GM21825 (cell line): ENCODE results near the gene SMAD7.
A peak's percentile ranks its signal among the peaks of the same experiment; 100 is the strongest.

Experiments
- ATAC-seq: cut with Tn5 transposase; IDR thresholded peaks from one replicate; pipeline ENCODE4 v1.9.1; 2021; ENCODE audit warnings: mild to moderate bottlenecking, moderate library complexity; ENCODE audit not compliant: unreplicated experiment

Gene SMAD7

DNA sequence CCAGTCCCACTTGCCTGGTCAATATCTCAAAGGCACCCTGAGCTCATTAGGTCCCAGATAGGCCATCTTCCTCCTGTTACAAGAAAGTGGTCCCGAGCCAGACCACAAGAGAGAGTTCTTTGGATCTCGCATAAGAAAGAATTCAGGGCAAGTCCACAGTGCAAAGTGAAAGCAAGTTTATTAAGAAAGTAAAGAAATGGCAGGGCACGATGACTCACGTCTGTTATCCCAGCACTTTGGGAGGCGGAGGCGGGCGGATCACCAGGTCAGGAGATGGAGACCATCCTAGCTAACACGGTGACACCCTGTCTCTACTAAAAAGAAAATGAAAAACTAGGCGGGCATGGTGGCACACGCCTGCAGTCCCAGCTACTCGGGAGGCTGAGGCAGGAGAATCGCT lies 10.8 kb upstream of the SMAD7 start:
- ATAC-seq, result no peak

DNA sequence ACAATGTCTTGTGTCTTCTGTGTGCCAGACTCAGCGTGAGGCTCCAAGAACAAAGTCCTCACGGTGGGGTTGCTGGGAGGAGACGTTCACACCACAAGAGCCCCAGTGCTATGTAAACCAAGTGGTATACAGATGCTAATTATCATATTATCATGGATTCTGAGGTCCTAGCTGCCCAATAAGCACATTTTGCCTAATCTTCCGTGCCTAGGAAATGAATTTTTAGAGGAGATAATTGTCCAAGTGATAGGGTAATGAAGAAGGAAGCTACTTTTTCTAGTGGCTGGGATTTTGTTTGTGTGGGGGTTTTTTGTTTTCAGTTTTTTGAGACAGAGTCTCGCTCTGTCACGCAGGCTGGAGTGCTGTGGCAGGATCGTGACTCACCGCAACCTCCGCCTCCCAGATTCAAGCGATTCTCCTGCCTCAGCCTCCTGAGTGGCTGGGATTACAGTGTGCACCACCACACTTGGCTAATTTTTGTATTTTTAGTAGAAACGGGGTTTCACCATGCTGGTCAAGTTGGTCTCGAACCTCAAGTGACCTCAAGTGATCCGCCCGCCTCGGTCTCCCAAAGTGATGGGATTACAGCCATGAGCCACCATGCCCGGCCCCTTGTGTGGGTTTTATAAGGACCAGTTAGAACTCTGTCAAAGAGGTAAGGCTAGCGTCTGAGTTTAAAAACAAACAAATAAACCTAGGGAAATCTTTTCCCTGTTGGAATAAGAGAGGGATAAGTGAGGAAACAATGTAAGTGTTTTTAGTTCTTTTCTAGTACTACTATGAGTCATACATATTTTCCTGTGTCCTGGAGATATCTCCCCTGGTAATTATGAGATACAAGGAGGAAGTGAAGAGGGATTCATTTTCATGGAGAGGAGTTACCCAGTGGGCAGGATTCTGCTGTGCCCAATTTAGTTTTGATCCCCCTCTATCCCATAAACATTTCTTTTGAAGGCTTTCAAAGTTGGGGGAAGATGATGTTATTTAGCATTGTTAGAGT lies 9.5 kb upstream of the SMAD7 start:
- ATAC-seq, result no peak

DNA sequence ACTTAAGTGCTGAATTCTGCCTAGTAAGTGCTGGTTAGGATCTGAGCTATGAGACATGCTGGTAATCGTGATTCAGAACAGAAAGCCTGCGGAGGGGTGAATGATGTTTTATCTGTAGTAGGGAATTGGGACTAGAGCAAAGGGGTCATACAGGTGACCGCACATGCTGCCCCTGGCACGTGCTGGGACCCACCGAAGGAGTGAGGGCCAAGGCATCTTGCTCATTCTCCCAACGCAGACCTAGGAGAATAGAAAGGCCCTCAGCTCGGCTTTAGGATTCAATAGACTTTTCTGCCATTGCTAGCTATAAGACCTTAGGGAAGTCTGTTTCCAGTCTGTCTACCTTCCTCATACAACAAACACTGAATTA lies 8.8 kb upstream of the SMAD7 start:
- ATAC-seq, result no peak

DNA sequence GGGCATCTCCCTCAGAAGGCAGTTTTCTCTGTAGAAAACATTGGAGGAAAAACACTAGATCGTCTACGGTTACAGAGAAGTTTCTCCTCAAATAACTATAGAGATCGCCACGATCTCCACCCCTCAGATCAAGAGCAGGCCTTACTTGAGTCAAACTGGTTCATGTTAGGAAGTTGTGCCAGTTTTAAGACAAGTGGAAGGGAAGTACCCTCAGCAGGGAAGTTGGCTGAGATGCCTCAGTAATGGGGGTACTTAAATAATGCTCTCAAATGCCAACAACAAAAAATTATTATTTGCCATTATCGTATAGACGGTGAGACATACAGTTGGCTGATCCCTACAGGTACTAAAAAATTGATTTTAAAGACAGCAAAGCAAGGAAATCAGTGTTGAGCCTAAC lies 8.2 kb upstream of the SMAD7 start:
- ATAC-seq, result no peak

DNA sequence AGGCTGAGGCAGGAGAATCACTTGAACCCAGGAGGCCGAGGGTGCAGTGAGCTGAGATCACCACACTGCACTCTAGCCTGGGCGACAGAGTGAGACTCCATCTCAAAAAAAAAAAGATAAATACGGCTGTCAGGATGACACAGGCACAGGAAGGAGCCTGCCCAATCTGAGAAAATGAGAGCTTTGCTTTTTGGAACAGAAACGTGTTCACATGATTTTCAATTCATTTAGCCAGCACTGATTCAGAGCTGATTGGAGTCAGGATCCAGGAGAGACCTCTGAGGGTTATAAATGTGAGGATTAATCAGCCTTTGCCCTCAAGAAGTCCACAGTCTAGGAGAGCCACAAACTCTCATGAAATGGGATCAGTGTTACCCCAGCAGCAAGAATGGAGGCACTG lies 6.9 kb upstream of the SMAD7 start:
- ATAC-seq, result no peak

DNA sequence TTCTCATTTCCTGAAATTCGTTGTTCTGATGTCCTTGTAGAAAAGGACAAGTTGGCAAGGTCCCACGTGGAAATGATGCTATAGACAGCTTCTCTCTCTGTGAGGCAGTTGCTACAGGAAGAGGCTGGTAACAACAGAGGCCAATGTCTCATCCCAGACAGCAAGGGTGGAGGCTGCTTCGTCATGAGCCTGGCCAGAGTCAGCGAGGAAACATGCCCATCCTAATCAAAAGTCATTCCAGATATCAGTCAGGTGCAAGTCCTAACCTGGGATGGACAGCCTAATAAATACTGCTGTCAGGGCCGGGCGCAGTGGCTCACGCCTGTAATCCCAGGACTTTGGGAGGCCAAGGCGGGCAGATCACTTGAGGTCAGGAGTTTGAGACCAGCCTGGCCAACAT lies 6.4 kb upstream of the SMAD7 start:
- no peak for ATAC-seq

DNA sequence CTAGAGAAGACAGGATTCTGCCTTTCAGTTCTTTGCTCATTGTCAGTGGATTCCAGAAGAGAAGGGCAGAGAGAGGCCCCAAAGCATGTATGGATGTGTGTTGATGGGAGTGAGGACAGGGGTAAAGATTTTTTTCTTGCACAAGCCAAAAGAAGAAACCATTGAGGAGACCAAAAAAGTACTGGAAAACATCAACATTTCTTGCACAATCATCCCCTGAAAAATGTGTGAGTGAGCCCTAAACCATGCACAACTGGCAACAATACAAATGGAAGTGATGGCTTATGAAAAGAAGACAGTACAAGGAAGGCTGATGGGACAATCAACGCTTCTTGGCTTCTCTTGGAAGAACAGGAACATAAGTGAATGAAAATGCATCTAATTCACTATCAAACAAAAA lies 5.6 kb upstream of the SMAD7 start:
- no peak for ATAC-seq

DNA sequence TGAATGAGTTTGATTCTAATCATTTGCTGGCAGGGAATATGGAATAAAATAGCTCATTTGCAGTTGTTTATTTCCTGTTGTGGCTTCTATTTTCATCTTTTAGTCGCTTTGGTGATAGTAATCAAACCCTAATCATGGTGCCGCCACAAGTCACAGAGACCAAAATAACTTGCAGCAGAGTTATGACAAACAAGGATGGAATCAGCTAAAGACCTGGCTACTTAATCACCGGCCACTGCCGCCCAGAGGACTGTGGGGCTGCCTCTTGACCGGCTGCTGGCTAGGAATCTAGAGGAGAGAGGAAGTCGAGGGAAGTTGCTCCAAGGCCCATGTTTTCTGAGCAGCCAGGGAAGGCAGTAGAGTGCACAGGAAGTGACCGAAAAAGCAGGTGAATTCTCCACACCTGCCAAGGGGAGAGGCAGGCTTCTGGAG lies 5.1 kb upstream of the SMAD7 start:
- no peak for ATAC-seq

DNA sequence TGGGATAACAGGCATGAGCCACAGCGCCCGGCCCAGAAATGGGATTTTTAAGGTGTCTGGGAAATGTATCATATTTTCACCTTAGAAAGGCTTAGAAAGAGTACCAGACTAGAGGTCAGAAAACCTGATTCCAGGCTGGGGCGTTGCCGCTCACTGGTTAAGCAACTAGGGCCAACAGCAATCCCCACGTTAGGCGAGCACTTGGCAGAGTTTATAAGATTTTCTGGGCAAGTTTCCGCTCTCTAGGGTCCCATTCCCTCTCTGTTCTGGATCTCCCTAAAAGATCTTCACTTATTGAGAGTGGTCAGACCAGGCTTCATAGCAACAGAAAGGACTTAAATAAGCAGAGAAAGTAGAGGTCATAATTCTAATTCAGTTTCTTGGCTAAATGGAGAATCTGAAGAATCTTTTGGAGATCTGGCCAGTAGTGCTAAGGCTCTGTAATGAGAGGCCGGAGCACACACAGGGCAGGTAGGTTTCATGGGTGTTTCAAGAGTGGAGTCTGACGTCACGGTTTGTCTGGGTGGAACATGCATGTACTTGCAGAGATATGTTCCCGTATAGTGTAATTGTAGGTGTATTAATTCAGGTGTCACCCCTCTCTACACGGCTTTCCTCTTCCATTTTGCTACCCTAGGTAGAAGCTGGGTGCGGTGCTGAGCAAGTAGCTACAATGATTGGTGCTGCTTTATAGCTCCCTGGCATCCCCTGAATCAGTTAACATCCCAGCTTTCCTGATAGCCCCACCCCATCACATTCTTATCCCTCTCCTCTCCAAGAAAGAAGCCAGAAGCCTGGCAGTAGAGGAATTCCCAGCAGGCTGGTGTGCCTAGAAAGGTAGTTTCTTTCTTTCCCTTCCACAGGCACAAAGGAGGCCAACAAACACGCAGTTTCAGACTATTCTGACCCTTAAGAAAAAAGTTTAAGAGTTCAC lies 4.4 kb upstream of the SMAD7 start:
- ATAC-seq, result no peak

DNA sequence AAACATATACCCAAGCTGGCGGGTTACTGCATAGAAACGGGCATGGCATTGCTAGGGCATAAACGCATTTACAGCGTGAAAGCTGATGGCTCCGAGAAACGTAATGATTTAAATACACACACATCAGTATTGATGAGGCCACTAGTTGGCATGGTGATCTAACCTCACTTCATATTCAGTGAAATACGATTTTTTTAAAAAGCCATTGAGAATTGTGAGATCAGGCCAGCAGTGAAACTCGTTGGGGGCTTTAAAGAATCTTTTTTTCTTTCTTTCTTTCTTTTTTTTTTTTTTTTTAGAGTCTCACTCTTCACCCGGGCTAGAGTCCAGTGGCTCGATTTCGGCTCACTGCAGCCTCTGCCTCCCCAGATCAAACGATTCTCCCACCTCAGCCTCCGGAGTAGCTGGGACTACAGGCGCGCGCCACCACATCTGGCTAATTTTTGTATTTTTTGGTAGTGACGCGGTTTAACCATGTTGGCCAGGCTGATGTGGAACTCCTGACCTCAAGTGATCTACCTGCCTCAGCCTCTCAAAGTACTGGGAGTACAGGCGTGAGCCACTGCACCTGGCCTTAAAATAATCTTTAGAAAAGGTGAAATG lies 2.4 kb upstream of the SMAD7 start:
- no peak for ATAC-seq

DNA sequence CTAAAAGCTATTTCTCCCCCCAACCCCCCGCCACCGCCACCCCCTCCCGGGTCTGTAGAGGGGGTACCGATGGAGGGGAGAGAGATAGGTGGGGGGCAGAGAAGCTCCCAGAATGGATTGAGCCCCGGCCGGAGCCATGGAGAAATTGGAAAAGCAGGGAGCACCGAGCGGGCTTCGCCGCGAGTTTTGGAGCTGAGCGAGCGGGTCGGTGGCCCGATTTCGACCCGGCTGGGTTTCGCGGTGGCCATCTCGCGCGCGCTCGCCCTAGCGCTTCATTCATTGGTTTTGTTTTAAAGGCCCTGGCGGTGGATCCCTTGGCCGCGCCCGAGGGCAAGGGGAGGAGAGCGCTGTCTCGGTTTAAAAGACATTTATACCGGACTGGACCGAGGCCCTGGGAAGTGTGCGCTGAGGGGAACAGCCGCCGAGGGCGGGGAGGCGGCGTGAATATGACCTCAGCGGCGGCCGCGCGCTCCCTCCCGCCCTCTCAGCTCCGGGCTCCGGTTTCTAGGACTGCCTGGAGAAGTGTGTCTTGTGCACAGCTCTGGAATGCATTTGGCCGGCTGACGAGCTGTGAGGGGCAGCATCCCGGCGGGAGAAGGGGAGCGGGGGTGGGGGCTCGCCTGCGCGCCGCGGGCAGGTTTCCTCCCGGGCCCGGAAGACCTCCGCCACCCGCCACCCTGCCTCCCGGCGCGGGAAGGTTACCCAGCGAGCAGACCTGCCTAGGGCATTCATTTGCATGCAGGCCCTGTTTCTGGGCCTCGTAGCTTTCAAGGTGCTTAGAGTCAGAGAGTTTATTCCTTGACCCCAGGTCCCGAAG lies 1.7 kb upstream of the SMAD7 start:
- peak; percentile 30 for ATAC-seq

DNA sequence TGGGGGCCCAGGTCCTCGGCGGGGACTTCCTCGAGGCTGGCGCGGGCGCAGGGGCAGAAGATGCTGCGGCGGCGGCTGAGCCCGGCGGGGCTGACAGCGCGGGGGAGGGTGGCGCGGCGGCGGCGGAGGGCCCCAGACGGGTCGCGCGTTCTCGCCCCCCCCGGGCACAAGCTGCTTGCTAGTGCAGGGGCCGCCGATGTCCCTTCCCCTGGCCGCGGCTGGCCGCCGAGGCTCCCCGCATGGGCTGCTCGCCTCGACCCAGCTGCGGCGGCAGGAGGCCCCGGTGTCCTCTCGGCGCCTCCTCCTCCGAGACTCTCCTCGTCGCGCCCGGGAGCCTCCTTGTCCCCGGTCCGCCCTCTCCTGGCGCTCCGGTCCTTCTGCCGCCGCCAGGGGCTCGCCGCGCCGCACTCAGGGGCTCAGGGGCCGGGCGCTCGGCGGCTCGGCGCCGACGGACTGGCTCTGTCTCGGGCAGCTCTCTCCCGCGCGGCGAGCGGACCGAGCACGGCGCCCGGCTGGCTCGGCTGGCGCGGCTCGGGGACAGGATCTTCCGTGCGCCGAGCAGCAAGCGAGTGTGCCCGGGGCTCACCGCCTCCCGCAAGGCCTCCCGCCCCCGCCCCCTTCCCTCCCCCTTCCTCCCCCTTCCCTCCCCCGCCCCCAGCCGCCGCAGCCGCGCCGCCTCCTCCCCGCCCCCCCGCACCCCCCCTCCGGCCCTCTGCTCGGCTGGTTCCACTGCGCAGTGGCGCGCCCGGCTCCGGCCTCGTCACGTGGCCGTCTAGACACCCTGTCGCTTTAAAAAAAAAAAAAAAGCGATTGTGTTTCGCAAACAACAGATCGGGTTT lies 902 bp upstream of the SMAD7 start:
- ATAC-seq, result peak; percentile 39

DNA sequence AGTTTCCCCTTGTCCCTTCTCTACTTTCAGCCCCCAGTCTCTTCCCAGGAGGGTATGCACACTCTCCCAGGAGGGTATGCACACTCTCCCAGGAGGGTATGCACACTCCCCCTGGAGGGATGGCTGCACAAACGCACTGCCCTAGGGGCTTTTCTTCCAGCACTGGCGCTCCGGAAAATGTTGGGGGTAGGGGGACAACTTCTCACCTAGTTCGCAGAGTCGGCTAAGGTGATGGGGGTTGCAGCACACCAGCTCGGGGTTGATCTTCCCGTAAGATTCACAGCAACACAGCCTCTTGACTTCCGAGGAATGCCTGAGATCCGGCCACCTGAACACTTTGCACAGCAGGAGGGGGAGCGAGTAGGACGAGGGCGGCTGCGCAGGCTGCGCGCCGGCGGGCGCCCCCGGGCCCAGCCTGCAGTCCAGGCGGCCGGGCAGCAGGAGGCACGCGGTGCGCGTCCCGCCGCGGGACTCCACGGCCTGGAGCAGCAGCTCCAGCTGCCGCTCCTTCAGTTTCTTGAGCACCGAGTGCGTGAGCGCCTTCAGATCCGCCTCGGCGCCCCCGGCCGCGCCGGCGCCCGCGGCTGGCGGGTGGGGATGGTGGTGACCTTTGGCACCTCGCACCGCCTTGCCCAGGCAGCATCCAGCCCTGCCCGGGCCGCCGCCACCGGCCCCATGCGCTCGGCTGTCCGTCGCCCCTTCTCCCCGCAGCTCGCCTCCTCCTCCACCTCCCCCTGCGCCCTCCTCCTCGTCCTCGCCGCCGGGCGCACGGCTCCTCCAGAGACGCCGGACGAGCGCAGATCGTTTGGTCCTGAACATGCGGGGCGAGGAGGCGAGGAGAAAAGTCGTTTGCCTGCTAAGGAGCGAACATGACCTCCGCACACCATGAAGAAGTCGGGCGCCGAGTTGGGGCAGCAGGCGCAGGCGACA lies 894 bp downstream of the SMAD7 start:
- ATAC-seq, result no peak

DNA sequence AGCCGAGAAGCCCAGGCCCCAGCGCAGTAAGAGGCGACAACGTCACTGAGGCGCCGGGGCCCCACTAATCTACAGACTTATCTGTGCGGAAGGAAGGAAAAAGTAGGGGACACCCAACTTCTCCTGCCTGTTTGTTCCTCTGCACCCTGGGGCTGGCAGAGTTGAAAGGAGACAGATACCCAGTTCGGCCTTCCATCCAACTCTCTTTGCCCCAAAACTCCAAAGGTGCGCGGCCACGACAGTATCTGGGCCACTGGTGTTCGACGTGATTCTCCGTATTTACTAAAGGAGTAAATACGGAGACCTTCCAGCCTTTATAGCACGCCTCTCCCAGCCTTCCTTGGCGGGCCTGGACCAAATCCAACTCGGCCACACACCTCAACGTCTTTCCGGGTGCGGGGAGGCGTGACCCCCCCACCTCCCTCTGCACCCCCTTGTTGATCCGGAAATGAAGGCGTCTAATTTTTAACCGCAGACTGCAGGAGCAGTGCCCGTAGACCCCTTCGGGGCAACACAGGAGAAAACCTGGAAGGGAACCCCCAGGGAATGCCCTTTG lies 1.6 kb downstream of the SMAD7 start:
- ATAC-seq, result no peak

DNA sequence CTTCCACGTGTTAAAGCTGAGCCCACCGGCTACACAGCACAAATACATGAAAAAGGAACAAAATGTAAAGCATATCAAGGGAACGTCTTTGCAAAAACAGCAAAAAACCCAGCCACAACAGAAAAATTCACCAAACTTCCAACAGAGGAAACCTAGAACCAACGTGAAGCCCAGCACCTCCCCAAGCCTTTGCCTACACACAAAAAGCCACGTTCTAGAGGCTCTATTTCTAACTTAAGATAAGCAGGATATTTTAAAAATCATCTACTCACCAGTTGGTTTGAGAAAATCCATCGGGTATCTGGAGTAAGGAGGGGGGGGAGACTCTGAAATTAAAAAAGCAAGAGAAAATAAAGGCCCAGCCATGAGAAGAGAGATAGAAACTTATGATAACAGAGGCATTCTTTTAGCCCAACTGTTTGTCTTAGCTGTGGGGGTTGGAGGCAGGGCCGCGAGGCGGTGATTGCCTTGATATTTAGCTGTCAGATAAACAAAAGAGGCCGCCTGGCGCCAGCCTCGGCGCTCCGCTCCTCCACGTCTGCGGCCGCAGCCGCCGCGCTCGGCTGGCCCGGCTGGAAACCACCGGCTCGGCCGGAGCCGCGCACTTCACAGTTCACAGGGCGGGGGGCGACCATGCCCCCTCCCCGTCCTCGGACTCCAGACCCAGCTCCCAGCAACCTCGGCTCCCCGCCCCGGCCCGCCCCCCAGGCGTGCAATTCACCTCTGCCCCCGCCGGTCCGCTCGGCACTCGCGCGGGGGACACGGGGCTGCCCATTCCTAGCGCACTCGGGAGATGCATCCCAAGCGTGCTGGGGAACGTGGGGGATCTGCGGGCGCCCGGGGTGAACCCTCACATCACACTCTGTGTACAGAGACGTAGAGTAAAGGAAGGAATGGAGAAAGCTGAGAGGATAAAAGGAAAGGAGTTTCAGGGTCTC lies 2.4 kb downstream of the SMAD7 start:
- ATAC-seq, result no peak

DNA sequence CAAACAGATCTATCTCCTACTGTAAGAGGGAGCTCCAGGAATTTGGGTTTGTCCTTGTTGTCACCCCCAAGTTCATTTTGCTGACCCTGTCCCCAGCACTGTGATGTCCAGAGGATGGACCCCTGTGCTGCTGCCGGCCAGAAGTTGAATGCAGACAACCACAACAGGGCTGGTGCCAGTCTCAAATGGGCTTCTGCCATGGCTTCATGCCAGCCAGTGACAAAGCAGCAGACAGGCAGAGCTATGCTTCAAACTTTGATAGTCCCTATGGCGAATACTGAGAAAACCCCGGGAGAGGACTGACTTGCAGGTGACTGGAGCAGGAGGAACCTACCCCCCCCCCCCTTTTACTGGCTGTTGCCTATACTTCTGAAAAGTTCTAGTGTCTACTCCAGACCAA lies 3.2 kb downstream of the SMAD7 start:
- no peak for ATAC-seq

DNA sequence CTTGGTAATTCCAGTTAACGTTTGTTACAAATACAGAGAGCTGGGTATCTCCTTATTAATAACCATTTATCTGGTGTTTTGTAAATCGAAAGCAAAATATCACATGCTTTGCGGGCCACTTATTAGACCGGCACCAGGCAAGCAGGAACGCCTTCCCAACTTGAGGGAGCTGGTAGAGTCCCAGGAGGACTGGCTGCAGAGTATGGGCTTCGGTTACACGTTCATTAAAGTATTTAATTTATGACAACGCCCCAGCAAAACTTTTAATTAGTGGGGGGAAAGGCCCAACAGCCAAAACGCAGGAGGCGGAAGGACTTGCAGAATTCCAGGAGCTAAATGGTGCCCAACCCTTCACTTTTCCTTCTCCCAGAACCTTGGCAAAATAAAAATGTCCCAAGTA lies 3.7 kb downstream of the SMAD7 start:
- ATAC-seq, result no peak
